Esophagus (tissue), 2 donors: ENCODE results near the gene EPHB1. TPM values are rescaled to one million over a fixed set of nuclear protein-coding genes. Genes with fewer than 3 reads are reported as not detected.

Source experiments
- H3K27ac ChIP-seq, 2 donors: one replicate each; pipeline ENCODE4 v1.5.1; 2013; ENCODE audit warnings: low read depth in 2 of 2, mild to moderate bottlenecking in 2 of 2, inconsistent platforms in 1 of 2, low read length in 1 of 2, moderate library complexity in 1 of 2
- H3K27me3 ChIP-seq, 2 donors: one replicate each; pipeline ENCODE4 v1.6.1; 2013; ENCODE audit warnings: low read length in 2 of 2, control low read depth in 1 of 2, mild to moderate bottlenecking in 1 of 2; ENCODE audit not compliant: insufficient read depth in 2 of 2, control insufficient read depth in 1 of 2
- H3K36me3 ChIP-seq, 2 donors: one replicate each; pipeline ENCODE4 v1.6.1; 2013; ENCODE audit warnings: low read length in 1 of 2; ENCODE audit not compliant: control insufficient read depth in 2 of 2, insufficient read depth in 2 of 2
- H3K4me1 ChIP-seq, 2 donors: one replicate each; pipeline ENCODE4 v1.6.1; 2013; ENCODE audit warnings: low read length in 1 of 2; ENCODE audit not compliant: control insufficient read depth in 2 of 2, insufficient read depth in 2 of 2
- H3K4me3 ChIP-seq, 2 donors: one replicate each; pipeline ENCODE4 v1.5.1; 2013; ENCODE audit warnings: low read length in 2 of 2, mild to moderate bottlenecking in 2 of 2, low read depth in 1 of 2, moderate library complexity in 1 of 2
- H3K9me3 ChIP-seq, 2 donors: one replicate each; pipeline ENCODE4 v1.6.1; 2013; ENCODE audit warnings: mild to moderate bottlenecking in 2 of 2, low read depth in 1 of 2, low read length in 1 of 2, moderate library complexity in 1 of 2; ENCODE audit not compliant: control insufficient read depth in 2 of 2, insufficient read depth in 1 of 2
- WGBS, 2 donors: extraction: QIAGEN DNeasy Blood & Tissue Kit; methylation state at CpG; one replicate each; pipeline ENCODE4 v1.1.7; 2013; 5-methylcytosine and 5-hydroxymethylcytosine counted together
- polyA plus RNA-seq, 2 donors: library from polyadenylated mRNA; stranded (reverse); fragments of 200-250 nt; gene quantifications; one replicate each; pipeline ENCODE4 v1.2.3, GENCODE V29; 2013
- donor health status: healthy with polysubstance abuse.
- donor health status: Bipolar disorder and iron deficiency.

The EPHB1 gene
- polyA plus RNA-seq, 2 donors: 0.04 to 0.38 TPM

GRCh38 chr3:135203026-135203425 lies 408.0 kb downstream of the EPHB1 start:
- peaks cover 0 to 2% of the 10 kb centered on the region in 2 donors for H3K9me3 ChIP-seq
- no peaks in the 10 kb centered on the region for H3K36me3 ChIP-seq
- no peak overlapping the region for H3K27ac ChIP-seq
- H3K27me3 ChIP-seq: no peaks in the 10 kb centered on the region
- no peaks in the 10 kb centered on the region for H3K4me1 ChIP-seq
- no peak overlapping the region for H3K4me3 ChIP-seq
- WGBS, 2 donors: 89 to 93% methylated on average over 3 of the region's 3 CpGs

- Histone ChIP-seq H3K4me1 (no peaks in the 10 kb centered on the region), H3K27me3 (no peaks in the 10 kb centered on the region), H3K9me3 (peaks cover 0 to 2% of the 10 kb centered on the region in 2 donors), H3K27ac (no peak overlapping the region), H3K4me3 (no peak overlapping the region), H3K36me3 (no peaks in the 10 kb centered on the region)
- 73 to 75% methylated on average over 5 of the region's 5 CpGs for WGBS, 2 donors
Observed at GRCh38 chr3:135213213-135213612, 418.2 kb downstream of the EPHB1 start.

GRCh38 chr3:135213822-135214221 lies 418.8 kb downstream of the EPHB1 start:
- WGBS, 2 donors: 57 to 65% methylated on average over 5 of the region's 5 CpGs
- Histone ChIP-seq H3K27ac (no peak overlapping the region), H3K4me1 (no peaks in the 10 kb centered on the region), H3K27me3 (no peaks in the 10 kb centered on the region), H3K36me3 (no peaks in the 10 kb centered on the region), H3K4me3 (no peak overlapping the region), H3K9me3 (peaks cover 0 to 2% of the 10 kb centered on the region in 2 donors)

- peaks cover 0 to 2% of the 10 kb centered on the region in 2 donors for H3K9me3 ChIP-seq
- no peak overlapping the region for H3K27ac ChIP-seq
- no peaks in the 10 kb centered on the region for H3K27me3 ChIP-seq
- no peaks in the 10 kb centered on the region for H3K36me3 ChIP-seq
- H3K4me3 ChIP-seq: no peak overlapping the region
- no peaks in the 10 kb centered on the region for H3K4me1 ChIP-seq
- 74 to 84% methylated on average over 5 of the region's 5 CpGs for WGBS, 2 donors
Observed at GRCh38 chr3:135214400-135214799, 419.3 kb downstream of the EPHB1 start.

GRCh38 chr3:135215516-135215915 lies 420.5 kb downstream of the EPHB1 start:
- H3K36me3 ChIP-seq: no peaks in the 10 kb centered on the region
- H3K4me1 ChIP-seq: no peaks in the 10 kb centered on the region
- H3K4me3 ChIP-seq: no peak overlapping the region
- H3K27me3 ChIP-seq: no peaks in the 10 kb centered on the region
- H3K9me3 ChIP-seq: no peaks in the 10 kb centered on the region
- no peak overlapping the region for H3K27ac ChIP-seq
- 88 to 89% methylated on average over 6 of the region's 6 CpGs for WGBS, 2 donors

- Histone ChIP-seq H3K27ac (no peak overlapping the region), H3K9me3 (no peaks in the 10 kb centered on the region), H3K36me3 (no peaks in the 10 kb centered on the region), H3K4me3 (no peak overlapping the region), H3K27me3 (no peaks in the 10 kb centered on the region), H3K4me1 (no peaks in the 10 kb centered on the region)
- 77 to 85% methylated on average over 3 of the region's 3 CpGs for WGBS, 2 donors
Observed at GRCh38 chr3:135216659-135217058, 421.6 kb downstream of the EPHB1 start.

- Histone ChIP-seq H3K4me1 (no peaks in the 10 kb centered on the region), H3K9me3 (no peaks in the 10 kb centered on the region), H3K27me3 (no peaks in the 10 kb centered on the region), H3K4me3 (no peak overlapping the region), H3K36me3 (no peaks in the 10 kb centered on the region), H3K27ac (no peak overlapping the region)
- WGBS, 2 donors: 58 to 64% methylated on average over 3 of the region's 3 CpGs
Observed at GRCh38 chr3:135217730-135218129, 422.7 kb downstream of the EPHB1 start.

- no peaks in the 10 kb centered on the region for H3K36me3 ChIP-seq
- H3K9me3 ChIP-seq: no peaks in the 10 kb centered on the region
- no peaks in the 10 kb centered on the region for H3K27me3 ChIP-seq
- no peak overlapping the region for H3K27ac ChIP-seq
- no peaks in the 10 kb centered on the region for H3K4me1 ChIP-seq
- no peak overlapping the region for H3K4me3 ChIP-seq
Observed at GRCh38 chr3:135218304-135218703, 423.2 kb downstream of the EPHB1 start.

GRCh38 chr3:135218782-135219181 lies 423.7 kb downstream of the EPHB1 start:
- Histone ChIP-seq H3K27me3 (no peaks in the 10 kb centered on the region), H3K27ac (no peak overlapping the region), H3K9me3 (no peaks in the 10 kb centered on the region), H3K4me1 (no peaks in the 10 kb centered on the region), H3K36me3 (no peaks in the 10 kb centered on the region), H3K4me3 (no peak overlapping the region)
- 89 to 91% methylated on average over 4 of the region's 4 CpGs for WGBS, 2 donors

GRCh38 chr3:135224815-135225362 lies 429.8 kb downstream of the EPHB1 start:
- WGBS, 2 donors: 54 to 55% methylated on average over 5 of the region's 5 CpGs
- no peak overlapping the region for H3K4me3 ChIP-seq

More at GRCh38 chr3:135224815-135225362, 429.8 kb downstream of the EPHB1 start:
- Histone ChIP-seq H3K36me3 (no peaks in the 10 kb centered on the region), H3K27ac (no peak overlapping the region), H3K9me3 (no peaks in the 10 kb centered on the region), H3K4me1 (peaks cover 0 to 4% of the 10 kb centered on the region in 2 donors), H3K27me3 (no peaks in the 10 kb centered on the region)
